Ishikawa (cell line): Measurements from ENCODE around the gene CARHSP1.

ENCODE experiments used
- CREB1 ChIP-seq: IDR thresholded peaks from 2 replicates; pipeline ENCODE4 v1.6.1; 2012; ENCODE audit warnings: low read depth
- EGR1 ChIP-seq: IDR thresholded peaks from 2 replicates; pipeline ENCODE4 v1.6.1; 2012
- EP300 ChIP-seq: IDR thresholded peaks from 2 replicates; pipeline ENCODE4 v1.6.1; 2012; ENCODE audit warnings: borderline replicate concordance
- FOXM1 ChIP-seq: IDR thresholded peaks from 2 replicates; pipeline ENCODE4 v1.6.1; 2012; ENCODE audit warnings: low read depth, borderline replicate concordance
- TAF1 ChIP-seq: IDR thresholded peaks from 2 replicates; pipeline ENCODE4 v1.6.1; 2012; ENCODE audit warnings: low read depth, mild to moderate bottlenecking
- TF ChIP-seq, protein P1 (sequence below): IDR thresholded peaks from 2 replicates; pipeline ENCODE4 v1.6.1; 2012; ENCODE audit warnings: low read depth, mild to moderate bottlenecking
- TF ChIP-seq, protein P2 (sequence below): IDR thresholded peaks from 2 replicates; pipeline ENCODE4 v1.6.1; 2012

- TF ChIP-seq, protein P1, sequence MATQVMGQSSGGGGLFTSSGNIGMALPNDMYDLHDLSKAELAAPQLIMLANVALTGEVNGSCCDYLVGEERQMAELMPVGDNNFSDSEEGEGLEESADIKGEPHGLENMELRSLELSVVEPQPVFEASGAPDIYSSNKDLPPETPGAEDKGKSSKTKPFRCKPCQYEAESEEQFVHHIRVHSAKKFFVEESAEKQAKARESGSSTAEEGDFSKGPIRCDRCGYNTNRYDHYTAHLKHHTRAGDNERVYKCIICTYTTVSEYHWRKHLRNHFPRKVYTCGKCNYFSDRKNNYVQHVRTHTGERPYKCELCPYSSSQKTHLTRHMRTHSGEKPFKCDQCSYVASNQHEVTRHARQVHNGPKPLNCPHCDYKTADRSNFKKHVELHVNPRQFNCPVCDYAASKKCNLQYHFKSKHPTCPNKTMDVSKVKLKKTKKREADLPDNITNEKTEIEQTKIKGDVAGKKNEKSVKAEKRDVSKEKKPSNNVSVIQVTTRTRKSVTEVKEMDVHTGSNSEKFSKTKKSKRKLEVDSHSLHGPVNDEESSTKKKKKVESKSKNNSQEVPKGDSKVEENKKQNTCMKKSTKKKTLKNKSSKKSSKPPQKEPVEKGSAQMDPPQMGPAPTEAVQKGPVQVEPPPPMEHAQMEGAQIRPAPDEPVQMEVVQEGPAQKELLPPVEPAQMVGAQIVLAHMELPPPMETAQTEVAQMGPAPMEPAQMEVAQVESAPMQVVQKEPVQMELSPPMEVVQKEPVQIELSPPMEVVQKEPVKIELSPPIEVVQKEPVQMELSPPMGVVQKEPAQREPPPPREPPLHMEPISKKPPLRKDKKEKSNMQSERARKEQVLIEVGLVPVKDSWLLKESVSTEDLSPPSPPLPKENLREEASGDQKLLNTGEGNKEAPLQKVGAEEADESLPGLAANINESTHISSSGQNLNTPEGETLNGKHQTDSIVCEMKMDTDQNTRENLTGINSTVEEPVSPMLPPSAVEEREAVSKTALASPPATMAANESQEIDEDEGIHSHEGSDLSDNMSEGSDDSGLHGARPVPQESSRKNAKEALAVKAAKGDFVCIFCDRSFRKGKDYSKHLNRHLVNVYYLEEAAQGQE = no peak
- TF ChIP-seq, protein P2, sequence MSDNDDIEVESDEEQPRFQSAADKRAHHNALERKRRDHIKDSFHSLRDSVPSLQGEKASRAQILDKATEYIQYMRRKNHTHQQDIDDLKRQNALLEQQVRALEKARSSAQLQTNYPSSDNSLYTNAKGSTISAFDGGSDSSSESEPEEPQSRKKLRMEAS = no peak
- TF ChIP-seq FOXM1 = no peak
- TF ChIP-seq EP300 = no peak
- TF ChIP-seq EGR1 = no peak
- no peak for TF ChIP-seq TAF1
- no peak for TF ChIP-seq CREB1
Measured at GRCh38 chr16:8819411-8820034, 49.3 kb downstream of the CARHSP1 start.
